ENCODE results near the gene GDF10. TPM values are rescaled to one million over a fixed set of nuclear protein-coding genes. Genes with fewer than 3 reads are reported as not detected.

Gene GDF10
- total and polyA plus RNA-seq, 2 of the 8 experiments (the other 6 are each of a cell fraction or from before 2014, with no cell fraction given): 0.19 to 0.32 TPM

DNA sequence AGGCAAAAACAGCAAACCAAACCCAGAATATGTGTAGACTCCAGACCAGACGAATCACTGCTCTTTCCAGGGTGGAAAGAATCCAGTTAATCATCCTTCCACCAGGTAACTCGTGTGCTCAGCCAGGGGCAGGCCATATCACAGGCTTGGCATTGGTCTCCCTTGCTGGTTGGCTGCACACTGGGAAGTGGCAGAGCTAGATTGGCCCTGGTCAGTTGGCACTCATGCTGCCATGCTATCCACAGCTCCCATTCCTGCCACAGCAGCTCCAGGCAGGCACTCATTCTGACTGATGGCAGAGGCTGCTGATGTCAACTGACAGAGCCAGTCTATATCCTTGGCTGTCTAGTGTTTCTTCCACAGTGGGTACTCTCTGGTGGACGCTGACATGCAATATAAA lies 9.7 kb upstream of the GDF10 start (continued):
- TF ChIP-seq, protein P1, sequence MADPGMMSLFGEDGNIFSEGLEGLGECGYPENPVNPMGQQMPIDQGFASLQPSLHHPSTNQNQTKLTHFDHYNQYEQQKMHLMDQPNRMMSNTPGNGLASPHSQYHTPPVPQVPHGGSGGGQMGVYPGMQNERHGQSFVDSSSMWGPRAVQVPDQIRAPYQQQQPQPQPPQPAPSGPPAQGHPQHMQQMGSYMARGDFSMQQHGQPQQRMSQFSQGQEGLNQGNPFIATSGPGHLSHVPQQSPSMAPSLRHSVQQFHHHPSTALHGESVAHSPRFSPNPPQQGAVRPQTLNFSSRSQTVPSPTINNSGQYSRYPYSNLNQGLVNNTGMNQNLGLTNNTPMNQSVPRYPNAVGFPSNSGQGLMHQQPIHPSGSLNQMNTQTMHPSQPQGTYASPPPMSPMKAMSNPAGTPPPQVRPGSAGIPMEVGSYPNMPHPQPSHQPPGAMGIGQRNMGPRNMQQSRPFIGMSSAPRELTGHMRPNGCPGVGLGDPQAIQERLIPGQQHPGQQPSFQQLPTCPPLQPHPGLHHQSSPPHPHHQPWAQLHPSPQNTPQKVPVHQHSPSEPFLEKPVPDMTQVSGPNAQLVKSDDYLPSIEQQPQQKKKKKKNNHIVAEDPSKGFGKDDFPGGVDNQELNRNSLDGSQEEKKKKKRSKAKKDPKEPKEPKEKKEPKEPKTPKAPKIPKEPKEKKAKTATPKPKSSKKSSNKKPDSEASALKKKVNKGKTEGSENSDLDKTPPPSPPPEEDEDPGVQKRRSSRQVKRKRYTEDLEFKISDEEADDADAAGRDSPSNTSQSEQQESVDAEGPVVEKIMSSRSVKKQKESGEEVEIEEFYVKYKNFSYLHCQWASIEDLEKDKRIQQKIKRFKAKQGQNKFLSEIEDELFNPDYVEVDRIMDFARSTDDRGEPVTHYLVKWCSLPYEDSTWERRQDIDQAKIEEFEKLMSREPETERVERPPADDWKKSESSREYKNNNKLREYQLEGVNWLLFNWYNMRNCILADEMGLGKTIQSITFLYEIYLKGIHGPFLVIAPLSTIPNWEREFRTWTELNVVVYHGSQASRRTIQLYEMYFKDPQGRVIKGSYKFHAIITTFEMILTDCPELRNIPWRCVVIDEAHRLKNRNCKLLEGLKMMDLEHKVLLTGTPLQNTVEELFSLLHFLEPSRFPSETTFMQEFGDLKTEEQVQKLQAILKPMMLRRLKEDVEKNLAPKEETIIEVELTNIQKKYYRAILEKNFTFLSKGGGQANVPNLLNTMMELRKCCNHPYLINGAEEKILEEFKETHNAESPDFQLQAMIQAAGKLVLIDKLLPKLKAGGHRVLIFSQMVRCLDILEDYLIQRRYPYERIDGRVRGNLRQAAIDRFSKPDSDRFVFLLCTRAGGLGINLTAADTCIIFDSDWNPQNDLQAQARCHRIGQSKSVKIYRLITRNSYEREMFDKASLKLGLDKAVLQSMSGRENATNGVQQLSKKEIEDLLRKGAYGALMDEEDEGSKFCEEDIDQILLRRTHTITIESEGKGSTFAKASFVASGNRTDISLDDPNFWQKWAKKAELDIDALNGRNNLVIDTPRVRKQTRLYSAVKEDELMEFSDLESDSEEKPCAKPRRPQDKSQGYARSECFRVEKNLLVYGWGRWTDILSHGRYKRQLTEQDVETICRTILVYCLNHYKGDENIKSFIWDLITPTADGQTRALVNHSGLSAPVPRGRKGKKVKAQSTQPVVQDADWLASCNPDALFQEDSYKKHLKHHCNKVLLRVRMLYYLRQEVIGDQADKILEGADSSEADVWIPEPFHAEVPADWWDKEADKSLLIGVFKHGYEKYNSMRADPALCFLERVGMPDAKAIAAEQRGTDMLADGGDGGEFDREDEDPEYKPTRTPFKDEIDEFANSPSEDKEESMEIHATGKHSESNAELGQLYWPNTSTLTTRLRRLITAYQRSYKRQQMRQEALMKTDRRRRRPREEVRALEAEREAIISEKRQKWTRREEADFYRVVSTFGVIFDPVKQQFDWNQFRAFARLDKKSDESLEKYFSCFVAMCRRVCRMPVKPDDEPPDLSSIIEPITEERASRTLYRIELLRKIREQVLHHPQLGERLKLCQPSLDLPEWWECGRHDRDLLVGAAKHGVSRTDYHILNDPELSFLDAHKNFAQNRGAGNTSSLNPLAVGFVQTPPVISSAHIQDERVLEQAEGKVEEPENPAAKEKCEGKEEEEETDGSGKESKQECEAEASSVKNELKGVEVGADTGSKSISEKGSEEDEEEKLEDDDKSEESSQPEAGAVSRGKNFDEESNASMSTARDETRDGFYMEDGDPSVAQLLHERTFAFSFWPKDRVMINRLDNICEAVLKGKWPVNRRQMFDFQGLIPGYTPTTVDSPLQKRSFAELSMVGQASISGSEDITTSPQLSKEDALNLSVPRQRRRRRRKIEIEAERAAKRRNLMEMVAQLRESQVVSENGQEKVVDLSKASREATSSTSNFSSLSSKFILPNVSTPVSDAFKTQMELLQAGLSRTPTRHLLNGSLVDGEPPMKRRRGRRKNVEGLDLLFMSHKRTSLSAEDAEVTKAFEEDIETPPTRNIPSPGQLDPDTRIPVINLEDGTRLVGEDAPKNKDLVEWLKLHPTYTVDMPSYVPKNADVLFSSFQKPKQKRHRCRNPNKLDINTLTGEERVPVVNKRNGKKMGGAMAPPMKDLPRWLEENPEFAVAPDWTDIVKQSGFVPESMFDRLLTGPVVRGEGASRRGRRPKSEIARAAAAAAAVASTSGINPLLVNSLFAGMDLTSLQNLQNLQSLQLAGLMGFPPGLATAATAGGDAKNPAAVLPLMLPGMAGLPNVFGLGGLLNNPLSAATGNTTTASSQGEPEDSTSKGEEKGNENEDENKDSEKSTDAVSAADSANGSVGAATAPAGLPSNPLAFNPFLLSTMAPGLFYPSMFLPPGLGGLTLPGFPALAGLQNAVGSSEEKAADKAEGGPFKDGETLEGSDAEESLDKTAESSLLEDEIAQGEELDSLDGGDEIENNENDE (IDR thresholded peaks at IDR 0.05; ENCODE audit: insufficient replicate concordance, low read length): no peak
- TF ChIP-seq, protein P2, sequence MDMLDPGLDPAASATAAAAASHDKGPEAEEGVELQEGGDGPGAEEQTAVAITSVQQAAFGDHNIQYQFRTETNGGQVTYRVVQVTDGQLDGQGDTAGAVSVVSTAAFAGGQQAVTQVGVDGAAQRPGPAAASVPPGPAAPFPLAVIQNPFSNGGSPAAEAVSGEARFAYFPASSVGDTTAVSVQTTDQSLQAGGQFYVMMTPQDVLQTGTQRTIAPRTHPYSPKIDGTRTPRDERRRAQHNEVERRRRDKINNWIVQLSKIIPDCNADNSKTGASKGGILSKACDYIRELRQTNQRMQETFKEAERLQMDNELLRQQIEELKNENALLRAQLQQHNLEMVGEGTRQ (IDR thresholded peaks at IDR 0.05; ENCODE audit: low read length): no peak
- TF ChIP-seq E2F6 (IDR thresholded peaks at IDR 0.05) (no peak), BCL11A (IDR thresholded peaks at IDR 0.05; ENCODE audit: low read depth in 2 of 2, low read length in 2 of 2) (no peak), JUN (IDR thresholded peaks at IDR 0.05; ENCODE audit: low read depth, low read length) (no peak), HDAC2 (IDR thresholded peaks at IDR 0.05; ENCODE audit: borderline replicate concordance in 1 of 2, low read depth in 2 of 2, low read length in 2 of 2) (no peak), POLR2A (IDR thresholded peaks at IDR 0.05; ENCODE audit: control extremely low read depth in 1 of 2, low read depth in 2 of 2, low read length in 2 of 2) (no peak), SP1 (IDR thresholded peaks at IDR 0.05; ENCODE audit: low read depth, low read length) (no peak), CHD1 (IDR thresholded peaks at IDR 0.05; ENCODE audit: low read depth, low read length) (no peak), FOSL1 (IDR thresholded peaks at IDR 0.05; ENCODE audit: insufficient read depth, low read depth, low read length) (no peak), SP2 (IDR thresholded peaks at IDR 0.05; ENCODE audit: low read length) (no peak)
